Activated CD8-positive, alpha-beta T cell treated with anti-CD3 and anti-CD28 coated beads, Interleukin-2, amount 10 ng/mL, durations not matched to agents 7 days and 5 days (primary cell): ENCODE measurements around the gene SGCB. TPM values are rescaled to one million over a fixed set of nuclear protein-coding genes. Genes with fewer than 3 reads are reported as not detected.

Experiments
- ATAC-seq: fragments of 150-1000 bp; cut with Tn5 transposase; one replicate; pipeline ENCODE4 v1.10.0; 2021; ENCODE audit warnings: moderate library complexity
- CTCF ChIA-PET: fragments of 350-600 bp; sonication (Branson Sonifier 250); formaldehyde crosslinking; loops from one replicate; lab custom pipeline; 2021; ENCODE audit warnings: antibody characterized with exemption; lab: Charles Lee
- POLR2A ChIA-PET: fragments of 350-600 bp; sonication (Branson Sonifier 250); formaldehyde crosslinking; loops from one replicate; lab custom pipeline; 2021; ENCODE audit warnings: antibody characterized with exemption; lab: Charles Lee
- DNase-seq: peaks from one replicate; pipeline ENCODE4 v3.0.0-alpha.2; 2020
- H3K27ac Mint-ChIP-seq: one replicate; pipeline ENCODE4 v1.8.0; 2021; ENCODE audit warnings: mild to moderate bottlenecking, mixed read lengths
- H3K27me3 Mint-ChIP-seq: one replicate; pipeline ENCODE4 v1.8.0; 2021; ENCODE audit warnings: low read depth, mixed read lengths
- H3K36me3 Mint-ChIP-seq: one replicate; pipeline ENCODE4 v1.8.0; 2021; ENCODE audit warnings: low read depth, mixed read lengths
- H3K4me1 Mint-ChIP-seq: one replicate; pipeline ENCODE4 v1.8.0; 2021; ENCODE audit warnings: low read depth, mixed read lengths
- H3K4me3 Mint-ChIP-seq: one replicate; pipeline ENCODE4 v1.8.0; 2021; ENCODE audit warnings: mild to moderate bottlenecking, mixed read lengths
- H3K9me3 Mint-ChIP-seq: one replicate; pipeline ENCODE4 v1.8.0; 2022; ENCODE audit warnings: mixed read lengths; ENCODE audit not compliant: insufficient read depth
- total RNA-seq, 2 experiments: library from RNA; stranded (reverse); gene quantifications; one replicate each; pipeline ENCODE4 v1.2.3, GENCODE V29; 2021

SGCB gene
- total RNA-seq, 2 experiments from 2014 or later: 8.1 to 13.0 TPM

GRCh38 chr4:51995647-51996220 is 42.4 kb downstream of the SGCB start:
- DNase-seq (no peak), ATAC-seq (no peak)
- ChIA-PET CTCF (no interaction called here), POLR2A (no interaction called here)
- Mint-ChIP-seq H3K4me3 (no peak overlapping the region), H3K36me3 (no peaks in the 10 kb centered on the region), H3K9me3 (no peaks in the 10 kb centered on the region), H3K4me1 (no peaks in the 10 kb centered on the region), H3K27ac (no peak overlapping the region), H3K27me3 (no peaks in the 10 kb centered on the region)

Other genes with a start within 250 kb of the SGCB start
- 10 to 100 TPM; 31.9 to 34.9 TPM for gene DCUN1D4, start 195.1 kb downstream of the SGCB start, total RNA-seq
- gene LRRC66, start 17.9 kb downstream of the SGCB start, total RNA-seq: under 1 TPM; 0.08 to 0.13 TPM
- under 1 TPM; 0.26 to 0.34 TPM for gene SPATA18, start 13.0 kb upstream of the SGCB start, total RNA-seq